NT2/D1 (cell line): ENCODE measurements around the gene PEX3.

ENCODE experiments used
- YY1 ChIP-seq: IDR thresholded peaks from 2 replicates; pipeline ENCODE4 v1.6.1; 2011; ENCODE audit not compliant: insufficient read length, insufficient read depth
- ZNF274 ChIP-seq: IDR thresholded peaks from 2 replicates; pipeline ENCODE4 v1.6.1; 2011; ENCODE audit warnings: mild to moderate bottlenecking, low read depth, low read length

DNA sequence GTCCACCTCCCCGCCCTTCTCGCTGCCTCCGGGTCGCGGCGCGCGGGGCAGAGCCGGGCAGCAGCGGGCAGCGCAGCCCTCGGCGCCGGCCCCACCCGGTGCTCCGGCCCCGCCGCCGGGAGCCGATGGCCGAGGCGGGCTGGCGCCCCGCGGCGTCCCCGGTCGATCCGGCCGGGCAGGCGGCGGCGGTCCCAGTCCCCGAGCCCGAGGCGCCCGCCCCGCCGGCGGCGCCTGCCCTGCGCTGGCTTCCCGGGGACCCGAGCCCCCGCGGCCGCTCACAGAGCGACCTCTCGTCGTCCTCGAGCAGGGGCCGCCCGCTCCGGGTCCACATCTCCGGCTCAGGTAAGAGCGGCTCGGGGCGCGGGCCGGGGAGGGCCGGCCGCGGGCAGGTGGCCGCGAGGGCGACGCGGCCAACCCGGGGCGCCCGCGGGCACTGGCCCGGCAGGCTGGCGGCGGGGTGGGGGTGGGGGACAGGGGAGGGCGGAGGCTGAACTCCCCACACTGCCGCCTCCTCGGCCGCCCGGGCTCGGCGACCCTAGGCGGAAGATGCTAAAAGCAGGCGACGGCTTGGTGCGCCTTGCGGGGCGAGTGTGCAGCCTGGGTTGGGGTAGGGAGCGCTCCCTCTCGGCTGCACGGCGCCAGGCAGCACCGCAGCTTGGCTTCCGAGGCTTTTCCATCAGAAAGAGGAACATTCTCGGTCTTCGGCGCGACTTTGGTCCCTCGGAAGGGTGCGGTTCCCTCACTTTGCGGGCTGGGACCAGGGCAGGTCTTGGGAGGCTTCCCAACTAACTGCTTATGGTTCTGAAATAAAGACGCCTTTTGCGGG is 86.5 kb downstream of the PEX3 start:
- TF ChIP-seq YY1 (no peak), ZNF274 (no peak)
